ENCODE measurements around the gene KCNB1.
A peak's percentile ranks its signal among the peaks of the same experiment; 100 is the strongest.

Gene KCNB1

DNA sequence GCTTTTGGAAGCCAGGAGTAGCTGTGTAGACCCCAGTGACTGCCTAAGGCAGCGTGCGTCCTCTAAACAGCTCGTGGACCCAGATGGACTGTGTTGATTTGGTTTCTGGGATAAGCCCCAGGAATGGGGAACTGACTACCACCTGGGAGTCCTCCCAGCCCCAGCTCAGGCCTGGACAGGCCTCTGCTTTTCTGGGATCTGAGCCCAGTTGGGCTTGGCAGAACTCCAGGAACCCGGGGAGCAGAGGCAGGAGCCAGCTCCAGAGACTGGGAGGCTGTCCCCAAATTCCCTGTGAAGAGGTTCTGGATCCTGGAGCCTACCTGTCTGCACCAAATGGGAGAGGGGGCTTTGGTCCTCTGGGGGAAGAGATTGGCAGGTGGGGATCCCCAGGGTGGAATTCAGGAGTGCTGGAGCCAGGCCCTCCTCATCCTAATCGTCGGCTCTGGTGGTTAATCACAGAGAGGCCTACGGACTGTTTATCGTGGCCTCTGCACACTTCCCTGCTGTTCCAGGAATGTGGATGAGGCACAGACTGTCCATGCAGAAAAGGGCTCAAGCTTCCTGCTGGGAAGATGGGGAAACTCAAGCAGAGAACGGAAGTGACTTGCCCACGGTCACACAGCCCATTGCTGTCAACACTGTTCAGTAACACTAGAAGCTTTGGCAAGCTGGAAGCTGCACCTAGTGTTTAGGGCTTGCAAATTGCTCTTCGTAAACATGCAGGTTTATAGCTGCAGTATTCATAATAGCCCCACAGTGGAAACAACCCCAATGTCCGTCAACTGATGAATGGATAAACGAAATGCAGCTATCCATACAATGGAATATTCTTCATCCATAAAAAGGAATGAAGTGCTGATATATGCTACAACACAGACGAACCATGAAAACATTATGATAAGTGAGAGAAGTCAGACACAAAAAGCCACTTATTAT is 100.6 kb downstream of the KCNB1 start:
- no peak for TF ChIP-seq CTCF (conservative IDR thresholded peaks at IDR 0.05; ENCODE audit: control insufficient read depth, insufficient read depth, low read depth, low read length)
- H3K4me3 ChIP-seq (ENCODE audit: control insufficient read depth, low read depth, low read length) = no peak overlapping the region
- peak; percentile 59 for DNase-seq (ENCODE audit: low read depth)

GRCh38 chr20:49380337-49380780 is 102.1 kb downstream of the KCNB1 start:
- TF ChIP-seq CTCF (conservative IDR thresholded peaks at IDR 0.05; ENCODE audit: control insufficient read depth, insufficient read depth, low read depth, low read length) = no peak
- no peak for DNase-seq (ENCODE audit: low read depth)
- H3K4me3 ChIP-seq (ENCODE audit: control insufficient read depth, low read depth, low read length) = no peak overlapping the region

GRCh38 chr20:49379338-49379737 is 103.1 kb downstream of the KCNB1 start:
- H3K4me3 ChIP-seq (ENCODE audit: control insufficient read depth, low read depth, low read length) = no peak overlapping the region
- no peak for TF ChIP-seq CTCF (conservative IDR thresholded peaks at IDR 0.05; ENCODE audit: control insufficient read depth, insufficient read depth, low read depth, low read length)
- DNase-seq (ENCODE audit: low read depth) = no peak

DNA sequence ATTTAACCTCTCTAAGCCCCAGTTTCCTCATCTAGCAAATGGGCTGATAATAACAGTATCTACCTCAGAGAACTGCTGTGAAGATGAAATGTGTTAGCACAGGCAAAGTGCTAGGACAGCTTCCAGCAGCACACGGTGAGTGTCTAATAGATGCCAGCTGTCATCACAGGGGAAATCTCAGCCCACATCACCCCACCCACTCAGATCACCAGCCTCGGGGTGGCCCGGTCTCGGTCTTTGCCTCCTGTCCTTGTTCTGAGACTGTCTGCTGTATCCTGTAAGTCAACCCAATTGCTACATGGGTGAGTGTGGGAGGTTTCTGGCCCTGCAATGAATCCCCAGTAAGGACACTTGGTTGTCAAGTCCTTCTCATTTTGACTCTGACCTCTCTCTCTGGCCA is 105.1 kb downstream of the KCNB1 start:
- TF ChIP-seq CTCF (conservative IDR thresholded peaks at IDR 0.05; ENCODE audit: control insufficient read depth, insufficient read depth, low read depth, low read length) = no peak
- DNase-seq (ENCODE audit: low read depth) = no peak
- H3K4me3 ChIP-seq (ENCODE audit: control insufficient read depth, low read depth, low read length) = no peak overlapping the region

- H3K4me3 ChIP-seq (ENCODE audit: control insufficient read depth, low read depth, low read length) = no peak overlapping the region
- no peak for DNase-seq (ENCODE audit: low read depth)
- no peak for TF ChIP-seq CTCF (conservative IDR thresholded peaks at IDR 0.05; ENCODE audit: control insufficient read depth, insufficient read depth, low read depth, low read length)
Measured at GRCh38 chr20:49375170-49375569, 107.3 kb downstream of the KCNB1 start.

DNA sequence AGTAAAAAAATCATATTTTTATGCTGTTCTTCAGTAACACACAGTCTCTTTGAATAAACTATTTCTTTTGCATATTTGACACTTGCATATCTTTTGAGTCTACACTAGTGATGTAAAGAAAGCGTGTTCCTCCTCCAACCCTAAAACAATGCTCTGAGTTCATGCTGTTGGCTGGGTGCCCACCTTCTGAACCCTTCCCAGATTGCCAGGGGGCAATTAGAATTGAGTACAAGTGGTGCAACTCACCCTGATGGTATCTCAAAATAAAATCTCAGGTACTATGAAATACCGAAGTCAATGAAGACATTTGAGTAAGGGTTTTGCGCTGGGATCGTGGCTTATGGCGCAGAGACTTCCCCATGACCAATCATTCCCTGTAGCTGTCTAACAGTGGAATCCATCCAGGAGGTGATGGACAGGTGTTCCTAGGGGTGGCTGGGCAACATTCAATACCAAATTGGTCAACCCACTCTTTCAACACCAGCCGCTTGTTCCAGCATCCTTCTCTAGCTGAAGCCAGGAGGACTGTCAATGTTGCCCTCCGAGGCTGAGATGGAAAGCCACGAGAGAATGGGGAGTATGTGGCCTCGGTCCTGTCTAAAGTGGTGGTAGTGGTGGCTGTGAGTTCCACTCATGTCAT is 110.3 kb downstream of the KCNB1 start:
- TF ChIP-seq CTCF (conservative IDR thresholded peaks at IDR 0.05; ENCODE audit: control insufficient read depth, insufficient read depth, low read depth, low read length) = no peak
- no peak for DNase-seq (ENCODE audit: low read depth)
- no peak overlapping the region for H3K4me3 ChIP-seq (ENCODE audit: control insufficient read depth, low read depth, low read length)
